RWPE1 (cell line): ENCODE results near the gene POLR2L.

Experiments used
- CTCF ChIA-PET: fragments of 350-600 bp; sonication (Branson Sonifier 250); formaldehyde crosslinking; extraction: SDS; loops from one replicate; lab custom pipeline; 2021; lab: Yijun Ruan, JAX
- POLR2A ChIA-PET: fragments of 400-600 bp; formaldehyde crosslinking; extraction: SDS; loops from one replicate; lab custom pipeline; 2020; ENCODE audit warnings: antibody characterized with exemption; ENCODE audit not compliant: low non-redundant PET; lab: Yijun Ruan, JAX
- DNase-seq: peaks from one replicate; pipeline ENCODE4 v3.0.0; 2012; ENCODE audit warnings: low spot score
- H3K27ac ChIP-seq: fragments of 450-650 bp; 2 replicates; pipeline ENCODE4 v1.5.1; 2017
- CTCF ChIP-seq: fragments of 450-650 bp; conservative IDR thresholded peaks from 2 replicates; pipeline ENCODE4 v1.5.1; 2017; ENCODE audit warnings: low read depth, mild to moderate bottlenecking

POLR2L gene

DNA sequence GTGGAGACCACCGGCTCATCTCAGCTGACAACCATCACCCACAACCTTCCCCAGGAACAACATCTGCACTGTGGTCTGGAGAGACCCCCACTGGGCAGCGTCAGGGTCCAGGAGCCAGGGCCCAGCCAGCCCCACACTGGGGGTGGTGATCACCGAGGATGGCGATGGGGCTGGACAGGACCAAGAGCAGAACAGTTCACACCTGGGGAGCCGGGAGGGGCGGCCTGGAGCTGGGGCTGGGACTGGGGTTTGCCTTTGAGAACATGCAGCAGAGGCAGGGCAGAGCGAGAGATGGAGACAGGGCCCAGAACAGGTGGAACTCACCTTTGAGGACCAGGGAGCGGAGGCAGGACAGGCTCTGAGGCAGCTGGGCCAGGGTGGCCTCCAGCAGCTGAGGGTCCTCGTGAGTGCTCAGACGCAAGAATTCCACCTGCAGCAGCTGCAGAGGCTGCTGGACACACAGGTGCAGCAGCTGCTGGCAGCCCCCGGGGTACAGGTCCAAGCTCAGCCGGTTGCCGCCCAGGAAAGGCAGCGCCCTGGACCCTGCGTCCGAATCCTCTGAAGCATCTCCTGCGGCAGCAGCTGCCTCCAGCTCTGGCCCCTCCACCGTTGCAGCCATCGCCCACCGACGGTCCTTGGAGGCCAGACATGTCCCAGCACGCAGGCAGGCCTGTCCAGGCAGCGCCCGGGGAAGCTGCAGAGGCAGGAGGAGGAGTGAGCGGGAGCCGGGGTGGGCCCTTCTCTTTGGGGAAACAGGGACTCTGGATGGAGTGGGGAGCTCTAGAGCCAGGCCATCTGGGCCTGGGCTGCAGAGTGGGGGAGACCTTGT lies 38.3 kb downstream of the POLR2L start:
- no peak for TF ChIP-seq CTCF
- H3K27ac ChIP-seq, result peak overlapping the region; percentile 97
- ChIA-PET POLR2A (interaction anchor here (0.5 to 1.1 kb wide), 2 partner anchors 18 to 20 kb away, joined by 3 to 6 read pairs; no protein-coding TSS in a partner anchor), CTCF (interaction anchor here (0.7 kb wide), 1 partner anchor 58 kb away, joined by 3 read pairs; no protein-coding TSS in a partner anchor)
- peak; percentile 72 for DNase-seq

- peak overlapping the region; percentile 97 for H3K27ac ChIP-seq
- CTCF ChIA-PET, result interaction anchor here (0.7 kb wide), 1 partner anchor 57 kb away, joined by 3 read pairs; no protein-coding TSS in a partner anchor
- no peak for DNase-seq
- no peak for TF ChIP-seq CTCF
- POLR2A ChIA-PET, result no interaction called here
Observed at GRCh38 chr11:803467-803742, 38.9 kb downstream of the POLR2L start.

DNA sequence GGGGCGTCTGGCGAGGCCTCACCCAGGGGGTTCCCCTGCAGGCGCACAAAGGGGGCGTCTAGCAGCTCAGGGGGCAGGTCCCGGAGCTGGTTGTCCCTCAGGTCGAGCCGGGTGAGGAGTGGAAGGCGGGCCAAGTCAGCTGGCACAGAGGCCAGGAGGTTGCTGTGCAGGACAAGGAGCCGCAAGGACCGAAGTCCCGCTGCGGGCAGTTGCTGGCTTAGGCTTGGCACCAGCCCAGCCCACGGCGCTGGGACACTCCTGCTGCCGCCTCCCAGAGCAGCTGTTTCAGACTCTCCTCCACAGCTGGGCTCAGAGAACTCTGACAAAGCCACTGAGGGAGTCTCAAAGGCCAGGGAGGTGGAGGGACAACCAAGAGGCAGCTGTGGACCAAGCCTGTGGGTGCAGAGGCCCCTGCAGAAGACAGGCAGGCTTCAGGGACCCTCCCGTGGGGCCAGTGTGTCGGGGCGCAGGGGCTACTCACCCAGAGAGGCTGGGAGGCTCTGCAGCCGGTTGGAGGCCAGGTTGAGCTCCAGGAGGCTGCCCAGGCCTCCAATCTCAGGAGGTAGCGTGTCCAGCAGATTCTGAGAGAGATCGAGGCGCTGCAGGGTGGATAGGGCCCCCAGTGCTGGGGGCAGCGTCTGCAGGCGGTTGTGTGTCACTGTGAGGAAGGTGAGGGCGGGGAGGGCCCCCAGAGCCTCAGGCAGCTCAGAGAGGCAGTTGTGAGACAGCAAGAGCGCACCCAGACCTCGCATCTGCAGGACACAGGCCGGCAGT lies 39.4 kb downstream of the POLR2L start:
- CTCF ChIA-PET, result interaction anchor here (0.7 kb wide), 1 partner anchor 57 kb away, joined by 3 read pairs; no protein-coding TSS in a partner anchor
- TF ChIP-seq CTCF, result no peak
- DNase-seq, result no peak
- POLR2A ChIA-PET, result no interaction called here
- H3K27ac ChIP-seq, result peak overlapping the region; percentile 97

- ChIA-PET CTCF (no interaction called here), POLR2A (no interaction called here)
- DNase-seq, result no peak
- TF ChIP-seq CTCF, result no peak
- peak overlapping the region; percentile 97 for H3K27ac ChIP-seq
Observed at GRCh38 chr11:802018-802617, 40.2 kb downstream of the POLR2L start.

GRCh38 chr11:801097-801780 lies 41.1 kb downstream of the POLR2L start:
- no peak overlapping the region for H3K27ac ChIP-seq
- ChIA-PET CTCF (no interaction called here), POLR2A (no interaction called here)
- no peak for DNase-seq
- TF ChIP-seq CTCF, result no peak

DNA sequence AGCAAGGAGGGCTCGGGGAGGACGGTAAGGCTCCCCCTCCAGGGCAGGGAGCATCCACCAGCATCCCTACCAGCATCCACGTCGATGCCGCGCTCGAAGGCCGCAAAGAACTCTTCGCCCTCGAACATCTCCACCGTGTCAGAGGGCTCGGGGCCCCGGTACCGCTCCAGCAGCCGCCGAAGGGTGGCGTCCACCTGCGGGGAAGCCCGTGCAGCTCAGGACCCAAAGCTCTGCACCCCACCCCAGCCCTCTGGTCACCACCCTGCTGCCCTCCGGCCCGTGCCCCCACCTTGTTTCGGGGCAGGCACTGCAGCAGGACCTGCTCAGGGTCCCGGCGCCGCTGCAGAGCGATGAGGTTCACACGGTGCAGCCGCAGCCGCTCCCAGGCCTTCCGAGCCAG lies 41.9 kb downstream of the POLR2L start:
- H3K27ac ChIP-seq, result no peak overlapping the region
- CTCF ChIA-PET, result no interaction called here
- DNase-seq, result no peak
- POLR2A ChIA-PET, result no interaction called here
- no peak for TF ChIP-seq CTCF
